CD4-positive, alpha-beta memory T cell (primary cell): ENCODE data around the gene RHBDD1. TPM values are rescaled to one million over a fixed set of nuclear protein-coding genes. Genes with fewer than 3 reads are reported as not detected.

ENCODE experiments used
- CTCF ChIA-PET: fragments of 350-600 bp; sonication (Branson Sonifier 250); formaldehyde crosslinking; loops from one replicate; lab custom pipeline; 2021; ENCODE audit warnings: inconsistent platforms; ENCODE audit not compliant: partially characterized antibody; lab: Charles Lee
- POLR2A ChIA-PET: fragments of 350-600 bp; sonication (Branson Sonifier 250); formaldehyde crosslinking; loops from one replicate; lab custom pipeline; 2021; ENCODE audit not compliant: partially characterized antibody; lab: Charles Lee
- DNase-seq, 5 donors: peaks; one replicate each; pipeline versions ENCODE4 v3.0.0 to v3.0.0-alpha.2; 2020 to 2022; ENCODE audit warnings: mixed read lengths in 1 of 5
- H3K27ac ChIP-seq: one replicate; pipeline ENCODE4 v1.7.0; 2013; ENCODE audit warnings: low read depth, low read length
- H3K27me3 ChIP-seq: 2 replicates; pipeline ENCODE4 v1.7.0; 2013; ENCODE audit warnings: mild to moderate bottlenecking, low read length, moderate library complexity; ENCODE audit not compliant: insufficient read depth
- H3K36me3 ChIP-seq: 2 replicates; pipeline ENCODE4 v1.7.0; 2013; ENCODE audit warnings: mild to moderate bottlenecking, low read length, moderate library complexity; ENCODE audit not compliant: insufficient read depth
- H3K4me1 ChIP-seq: 2 replicates; pipeline ENCODE4 v1.7.0; 2013; ENCODE audit warnings: mild to moderate bottlenecking, low read length, moderate library complexity; ENCODE audit not compliant: insufficient read depth
- H3K4me3 ChIP-seq, 2 donors: one replicate each; pipeline ENCODE4 v1.7.0; 2013; ENCODE audit warnings: low read length in 2 of 2, mild to moderate bottlenecking in 1 of 2
- H3K9me3 ChIP-seq, 2 donors: one replicate each; pipeline ENCODE4 v1.7.0; 2013; ENCODE audit warnings: low read length in 2 of 2, control low read depth in 1 of 2; ENCODE audit not compliant: control insufficient read depth in 1 of 2
- H3K27ac Mint-ChIP-seq, 7 donors: one replicate each; pipeline ENCODE4 v1.8.0; 2020 to 2021; ENCODE audit warnings: mixed read lengths in 7 of 7, mild to moderate bottlenecking in 6 of 7, inconsistent platforms in 3 of 7, moderate library complexity in 3 of 7
- H3K27me3 Mint-ChIP-seq, 2 donors: one replicate each; pipeline ENCODE4 v1.8.0; 2020 to 2021; ENCODE audit warnings: mixed read lengths in 2 of 2
- H3K36me3 Mint-ChIP-seq, 2 donors: one replicate each; pipeline ENCODE4 v1.8.0; 2020 to 2021; ENCODE audit warnings: mixed read lengths in 2 of 2, inconsistent platforms in 1 of 2, mild to moderate bottlenecking in 1 of 2
- H3K4me1 Mint-ChIP-seq, 4 donors: one replicate each; pipeline ENCODE4 v1.8.0; 2020 to 2021; ENCODE audit warnings: mixed read lengths in 4 of 4, mild to moderate bottlenecking in 1 of 4
- H3K4me3 Mint-ChIP-seq, 8 donors: one replicate each; pipeline ENCODE4 v1.8.0; 2020 to 2021; ENCODE audit warnings: mixed read lengths in 8 of 8, mild to moderate bottlenecking in 7 of 8, moderate library complexity in 6 of 8, inconsistent platforms in 3 of 8
- H3K9me3 Mint-ChIP-seq, 8 donors: one replicate each; pipeline ENCODE4 v1.8.0; 2020 to 2021; ENCODE audit warnings: mixed read lengths in 8 of 8, mild to moderate bottlenecking in 5 of 8, inconsistent platforms in 3 of 8, moderate library complexity in 1 of 8
- intact Hi-C: fragments of 100-400 bp; cut with micrococcal nuclease; formaldehyde crosslinking; loops from one replicate; pipeline ENCODE4 v1.15.1; 2023
- polyA plus RNA-seq, 2 donors: library from polyadenylated mRNA; unstranded; fragments of 300-500 nt; fragmentation: Illumina TruSeq; gene quantifications; one replicate each; pipeline ENCODE4 v1.2.3, GENCODE V29; 2021
- total RNA-seq, 2 experiments: library from RNA; stranded (reverse); gene quantifications; one replicate each; pipeline ENCODE4 v1.2.3, GENCODE V29; 2021

The RHBDD1 gene
- total and polyA plus RNA-seq, 4 experiments from 2014 or later: 15.6 to 66.0 (median 40.7) TPM

- H3K4me3 ChIP-seq: no peak overlapping the region
- POLR2A ChIA-PET: no interaction called here
Observed at GRCh38 chr2:226890286-226890685, 54.4 kb downstream of the RHBDD1 start.

GRCh38 chr2:226891780-226892590 lies 56.1 kb downstream of the RHBDD1 start:
- POLR2A ChIA-PET: no interaction called here
- no peaks in the 10 kb centered on the region for H3K9me3 ChIP-seq
- intact Hi-C loops: no loop called here
- Mint-ChIP-seq H3K4me1 (peaks cover 0 to 5% (median 2%) of the 10 kb centered on the region in 4 donors), H3K27me3 (no peaks in the 10 kb centered on the region), H3K27ac (no peak overlapping the region), H3K9me3 (no peaks in the 10 kb centered on the region), H3K36me3 (peaks cover 27 to 38% of the 10 kb centered on the region in 2 donors), H3K4me3 (no peak overlapping the region)
- no peak overlapping the region for H3K4me3 ChIP-seq
- CTCF ChIA-PET: no interaction called here
- no peaks in the 10 kb centered on the region for H3K27me3 ChIP-seq
- H3K27ac ChIP-seq: no peak overlapping the region
- no peaks in the 10 kb centered on the region for H3K4me1 ChIP-seq
- no peaks in the 10 kb centered on the region for H3K36me3 ChIP-seq
- no peak for DNase-seq

More at GRCh38 chr2:226890286-226890685, 54.4 kb downstream of the RHBDD1 start:
- no peak overlapping the region for H3K27ac ChIP-seq
- no peaks in the 10 kb centered on the region for H3K4me1 ChIP-seq
- intact Hi-C loops: no loop called here
- no peaks in the 10 kb centered on the region for H3K36me3 ChIP-seq
- H3K9me3 ChIP-seq: no peaks in the 10 kb centered on the region
- Mint-ChIP-seq H3K4me3 (no peak overlapping the region), H3K4me1 (peaks cover 0 to 6% (median 2%) of the 10 kb centered on the region in 4 donors), H3K27ac (no peak overlapping the region), H3K9me3 (no peaks in the 10 kb centered on the region), H3K27me3 (no peaks in the 10 kb centered on the region), H3K36me3 (peaks cover 20 to 30% of the 10 kb centered on the region in 2 donors)
- DNase-seq: no peak
- CTCF ChIA-PET: no interaction called here
- H3K27me3 ChIP-seq: no peaks in the 10 kb centered on the region

- ChIA-PET CTCF (no interaction called here), POLR2A (no interaction called here)
- no peaks in the 10 kb centered on the region for H3K27me3 Mint-ChIP-seq
- H3K9me3 ChIP-seq: no peaks in the 10 kb centered on the region
- H3K4me1 ChIP-seq: no peaks in the 10 kb centered on the region
- no peaks in the 10 kb centered on the region for H3K27me3 ChIP-seq
- peaks cover 32 to 43% of the 10 kb centered on the region in 2 donors for H3K36me3 Mint-ChIP-seq
- H3K9me3 Mint-ChIP-seq: no peaks in the 10 kb centered on the region
- H3K4me1 Mint-ChIP-seq: peaks cover 0 to 5% (median 2%) of the 10 kb centered on the region in 4 donors
- H3K4me3 Mint-ChIP-seq: no peak overlapping the region
- H3K4me3 ChIP-seq: no peak overlapping the region
- no peak overlapping the region for H3K27ac ChIP-seq
- intact Hi-C loops: no loop called here
- no peaks in the 10 kb centered on the region for H3K36me3 ChIP-seq
- no peak overlapping the region for H3K27ac Mint-ChIP-seq
- no peak for DNase-seq
Observed at GRCh38 chr2:226892729-226893128, 56.9 kb downstream of the RHBDD1 start.

GRCh38 chr2:226893216-226893615 lies 57.4 kb downstream of the RHBDD1 start:
- no peaks in the 10 kb centered on the region for H3K27me3 Mint-ChIP-seq
- no peaks in the 10 kb centered on the region for H3K9me3 Mint-ChIP-seq
- peaks cover 34 to 43% of the 10 kb centered on the region in 2 donors for H3K36me3 Mint-ChIP-seq
- H3K36me3 ChIP-seq: no peaks in the 10 kb centered on the region
- no peak for DNase-seq
- H3K4me3 Mint-ChIP-seq: no peak overlapping the region
- no peak overlapping the region for H3K27ac Mint-ChIP-seq
- H3K27me3 ChIP-seq: no peaks in the 10 kb centered on the region
- intact Hi-C loops: no loop called here
- H3K4me1 Mint-ChIP-seq: peaks cover 0 to 5% (median 2%) of the 10 kb centered on the region in 4 donors
- H3K4me3 ChIP-seq: no peak overlapping the region
- H3K27ac ChIP-seq: no peak overlapping the region
- ChIA-PET CTCF (no interaction called here), POLR2A (no interaction called here)
- H3K9me3 ChIP-seq: no peaks in the 10 kb centered on the region
- no peaks in the 10 kb centered on the region for H3K4me1 ChIP-seq

- Mint-ChIP-seq H3K27ac (peak overlapping the region in 2 of 7 donors; percentile 32 to 43), H3K36me3 (peaks cover 32 to 41% of the 10 kb centered on the region in 2 donors), H3K9me3 (no peaks in the 10 kb centered on the region), H3K4me1 (peaks cover 0 to 2% (median 0%) of the 10 kb centered on the region in 4 donors), H3K4me3 (peak overlapping the region in 1 of 8 donors; percentile 1), H3K27me3 (no peaks in the 10 kb centered on the region)
- ChIA-PET POLR2A (no interaction called here), CTCF (interaction anchor here (2.0 kb wide), 1 partner anchor 19 kb away, joined by 4 read pairs; no protein-coding TSS in a partner anchor)
- no peaks in the 10 kb centered on the region for H3K4me1 ChIP-seq
- no peak for DNase-seq
- H3K36me3 ChIP-seq: no peaks in the 10 kb centered on the region
- no peaks in the 10 kb centered on the region for H3K27me3 ChIP-seq
- H3K27ac ChIP-seq: no peak overlapping the region
- H3K9me3 ChIP-seq: no peaks in the 10 kb centered on the region
- no peak overlapping the region for H3K4me3 ChIP-seq
- intact Hi-C loops: no loop called here
Observed at GRCh38 chr2:226894752-226895151, 58.9 kb downstream of the RHBDD1 start.

GRCh38 chr2:226895579-226895978 lies 59.7 kb downstream of the RHBDD1 start:
- peaks cover 32 to 39% of the 10 kb centered on the region in 2 donors for H3K36me3 Mint-ChIP-seq
- no peak overlapping the region for H3K4me3 ChIP-seq
- H3K27ac Mint-ChIP-seq: no peak overlapping the region
- no peaks in the 10 kb centered on the region for H3K27me3 Mint-ChIP-seq
- ChIA-PET CTCF (interaction anchor here (2.0 kb wide), 1 partner anchor 18 kb away, joined by 4 read pairs; no protein-coding TSS in a partner anchor), POLR2A (no interaction called here)
- H3K4me1 Mint-ChIP-seq: peaks cover 0 to 2% (median 0%) of the 10 kb centered on the region in 4 donors
- H3K4me3 Mint-ChIP-seq: no peak overlapping the region
- no peaks in the 10 kb centered on the region for H3K36me3 ChIP-seq
- no peak for DNase-seq
- no peaks in the 10 kb centered on the region for H3K27me3 ChIP-seq
- no peaks in the 10 kb centered on the region for H3K9me3 ChIP-seq
- no peaks in the 10 kb centered on the region for H3K9me3 Mint-ChIP-seq
- intact Hi-C loops: no loop called here
- H3K27ac ChIP-seq: no peak overlapping the region
- no peaks in the 10 kb centered on the region for H3K4me1 ChIP-seq

- DNase-seq: no peak
- Mint-ChIP-seq H3K4me1 (peaks cover 0 to 6% (median 2%) of the 10 kb centered on the region in 4 donors), H3K27me3 (no peaks in the 10 kb centered on the region), H3K36me3 (peaks cover 28 to 30% of the 10 kb centered on the region in 2 donors), H3K27ac (no peak overlapping the region), H3K9me3 (peaks cover 0 to 1% (median 0%) of the 10 kb centered on the region in 8 donors), H3K4me3 (no peak overlapping the region)
- Histone ChIP-seq H3K9me3 (no peaks in the 10 kb centered on the region), H3K4me1 (no peaks in the 10 kb centered on the region), H3K27me3 (no peaks in the 10 kb centered on the region), H3K4me3 (no peak overlapping the region), H3K36me3 (no peaks in the 10 kb centered on the region), H3K27ac (no peak overlapping the region)
- ChIA-PET CTCF (no interaction called here), POLR2A (no interaction called here)
- intact Hi-C loops: no loop called here
Observed at GRCh38 chr2:226898121-226898520, 62.3 kb downstream of the RHBDD1 start.
